ENCODE measurements around the gene GLYAT.

DNA sequence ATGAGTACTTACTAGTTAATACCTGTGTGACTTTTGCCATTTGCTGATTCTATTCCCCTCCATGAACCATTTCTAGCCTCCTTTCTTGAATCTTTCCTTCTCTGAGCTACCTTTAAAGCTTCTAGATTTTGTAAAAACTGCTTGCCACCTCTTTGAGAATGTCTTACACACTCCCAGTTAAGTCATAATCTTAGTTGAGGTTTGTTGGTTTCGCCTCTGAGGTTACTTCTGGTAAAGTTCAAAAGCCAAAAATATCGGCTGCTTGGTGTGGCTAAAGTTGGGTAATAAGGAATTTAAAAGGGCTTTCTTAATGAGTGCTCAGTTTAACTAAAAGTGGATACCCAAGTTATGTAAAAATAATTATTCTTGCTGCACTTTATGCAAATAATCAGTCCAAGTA is 10.4 kb upstream of the GLYAT start:
- no peak for TF ChIP-seq GATA2 (IDR thresholded peaks at IDR 0.05; ENCODE audit: low read depth, low read length)
- no peak for TF ChIP-seq GATA3 (IDR thresholded peaks at IDR 0.05; ENCODE audit: low read depth, low read length)

Measured in SH-SY5Y (cell line).